Left kidney (tissue), 2 donors: Measurements from ENCODE around the gene EID3. TPM values are rescaled to one million over a fixed set of nuclear protein-coding genes. Genes with fewer than 3 reads are reported as not detected.
"Not testable (repeated sequence)": the region's sequence is repeated elsewhere in the genome, so short reads cannot be mapped to it uniquely, and the experiment has no call there.

Experiments used
- DNase-seq: peaks from one replicate; pipeline ENCODE4 v3.0.0-alpha.2; 2013
- polyA plus RNA-seq: library from polyadenylated mRNA; unstranded; fragments of 120-200 nt; gene quantifications from one replicate; pipeline ENCODE4 v1.2.1, GENCODE V29; 2013; ENCODE audit not compliant: insufficient read length

EID3 gene
- polyA plus RNA-seq, 1 donor = 3.9 TPM

GRCh38 chr12:104312202-104312601, 8.7 kb downstream of the EID3 start:
- no peak for DNase-seq

GRCh38 chr12:104312654-104313053, 9.1 kb downstream of the EID3 start:
- no peak for DNase-seq

DNA sequence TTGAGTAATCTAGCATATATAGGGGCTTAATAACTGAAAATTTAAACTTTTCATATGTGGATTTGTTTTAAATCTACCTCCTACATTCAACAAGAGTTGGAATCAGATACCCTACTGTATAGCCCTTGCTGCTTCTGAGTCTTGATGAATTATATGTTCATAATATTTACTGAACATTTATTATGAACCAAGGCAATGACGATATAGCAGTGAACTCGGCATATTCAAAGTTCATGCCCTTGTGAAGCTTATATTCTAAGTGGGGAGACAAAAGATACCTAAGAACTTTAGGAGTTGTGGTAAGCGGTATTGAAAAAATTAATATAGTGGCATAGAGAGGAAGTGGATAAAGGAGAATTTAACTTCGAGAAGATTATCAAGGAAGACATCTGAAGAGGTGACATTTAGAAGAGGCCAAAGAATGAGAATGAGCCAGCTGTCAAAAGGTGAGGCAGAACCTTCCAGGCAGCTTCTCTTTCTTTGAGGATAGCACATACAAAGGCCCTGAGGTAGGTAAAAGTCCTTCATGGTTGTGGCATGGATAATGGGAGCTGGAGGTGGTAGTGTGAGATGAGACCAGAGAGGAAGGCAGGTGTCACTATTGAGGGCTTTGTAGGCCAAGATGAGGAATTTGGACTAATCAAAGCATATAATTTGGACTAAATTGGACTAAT, 10.2 kb downstream of the EID3 start:
- no peak for DNase-seq

- DNase-seq = no peak
Measured at GRCh38 chr12:104314242-104314614, 10.7 kb downstream of the EID3 start.

- no peak for DNase-seq
Measured at GRCh38 chr12:104315326-104316224, 12.0 kb downstream of the EID3 start.

DNA sequence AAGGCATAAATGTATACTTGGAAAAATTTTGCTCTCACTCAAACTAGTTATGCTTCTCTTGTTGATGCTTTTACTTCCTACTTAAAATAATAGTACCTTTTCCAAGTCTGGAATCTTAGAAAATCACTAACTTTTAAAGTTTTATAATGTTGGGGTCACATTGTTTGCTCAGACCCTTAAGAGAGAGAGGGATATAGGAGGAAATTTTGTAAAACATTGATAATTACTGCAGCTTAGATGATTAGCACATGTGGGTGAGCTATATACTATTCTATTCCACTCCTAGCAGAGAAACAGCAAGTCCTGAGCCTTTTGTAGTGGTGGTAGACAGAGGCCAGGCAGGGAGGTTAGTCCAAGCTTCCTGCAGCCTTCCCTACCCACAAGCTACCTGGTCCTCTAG, 13.4 kb downstream of the EID3 start:
- DNase-seq = no peak

DNA sequence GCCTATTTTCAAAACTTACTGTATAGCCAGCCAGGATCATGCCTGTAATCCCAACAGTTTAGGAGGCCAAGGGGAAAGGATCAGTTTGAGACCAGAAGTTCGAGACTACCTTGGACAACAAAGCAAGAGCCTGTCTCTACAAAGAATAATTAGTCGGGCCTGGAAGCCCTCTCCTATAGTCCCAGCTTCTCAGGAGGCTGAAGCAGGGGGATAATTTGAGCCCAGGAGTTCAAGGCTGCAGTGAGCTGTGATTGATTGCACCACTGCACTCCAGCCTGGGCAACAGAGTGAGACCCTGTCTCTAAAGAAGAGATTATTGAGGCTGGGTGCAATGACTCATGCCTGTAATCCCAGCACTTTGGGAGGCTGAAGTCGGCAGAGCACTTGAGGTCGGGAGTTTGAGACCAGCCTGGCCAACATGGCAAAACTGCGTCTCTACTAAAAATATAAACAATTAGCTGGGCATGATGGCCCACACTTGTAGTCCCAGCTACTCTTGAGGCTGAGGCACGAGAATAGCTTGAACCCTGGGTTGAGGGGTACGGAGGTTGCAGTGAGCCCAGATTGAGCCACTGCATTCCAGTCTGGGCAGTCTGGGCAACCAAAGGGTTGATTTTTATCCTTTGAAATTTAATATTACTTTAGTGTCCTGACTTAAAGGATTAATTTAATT, 14.1 kb downstream of the EID3 start:
- DNase-seq = no peak

- no peak for DNase-seq
Measured at GRCh38 chr12:104319028-104319427, 15.5 kb downstream of the EID3 start.

DNA sequence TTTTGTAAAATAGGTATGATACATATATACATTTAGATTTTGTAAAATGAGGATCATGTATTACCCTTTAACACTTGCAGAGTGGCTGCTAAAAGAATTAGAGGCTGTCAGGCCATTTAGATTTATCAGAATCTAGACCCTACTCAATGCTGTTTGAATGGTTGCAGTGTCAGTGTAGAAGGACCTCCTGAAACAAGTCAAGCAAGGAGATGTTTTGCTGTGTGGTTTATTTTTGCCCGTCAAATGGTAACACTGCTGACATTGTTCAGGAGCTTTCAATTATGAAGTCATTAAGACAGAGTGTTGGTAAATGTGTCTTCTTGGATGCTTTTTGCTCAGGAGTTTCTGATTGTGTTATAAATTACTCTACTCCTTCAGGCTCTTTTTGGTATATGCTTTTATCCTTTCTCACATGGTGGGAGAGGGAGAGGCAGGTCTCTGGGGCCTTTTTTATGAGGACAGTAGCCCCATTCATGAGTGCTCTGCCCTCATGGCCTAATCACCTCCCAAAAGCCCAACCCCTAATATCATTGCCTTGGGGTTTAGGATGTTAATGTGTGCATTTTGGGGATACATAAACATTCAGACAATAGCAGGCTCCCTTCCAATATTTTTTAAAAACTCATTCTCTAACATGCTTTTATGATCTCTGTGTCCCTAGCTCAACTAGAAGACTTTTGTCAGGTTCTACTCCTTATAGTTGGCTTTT, 16.5 kb downstream of the EID3 start:
- DNase-seq = no peak

GRCh38 chr12:104320627-104321024, 17.1 kb downstream of the EID3 start:
- DNase-seq = no peak

- DNase-seq = no peak
Measured at GRCh38 chr12:104321949-104322348, 18.4 kb downstream of the EID3 start.

DNA sequence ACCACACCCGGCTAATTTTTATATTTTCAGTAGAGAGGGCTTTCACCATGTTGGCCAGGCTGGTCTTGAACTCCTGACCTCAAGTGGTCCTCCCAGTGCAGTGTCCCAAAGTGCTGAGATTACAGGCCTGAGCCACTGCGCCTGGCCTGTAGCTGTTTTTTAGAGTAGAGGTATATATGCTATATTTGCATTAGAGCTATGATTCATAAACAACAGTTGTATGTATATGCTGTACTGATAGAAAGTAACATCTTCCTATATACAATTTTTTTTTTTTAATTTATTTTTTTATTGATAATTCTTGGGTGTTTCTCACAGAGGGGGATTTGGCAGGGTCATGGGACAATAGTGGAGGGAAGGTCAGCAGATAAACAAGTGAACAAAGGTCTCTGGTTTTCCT, 19.0 kb downstream of the EID3 start:
- DNase-seq = not testable (repeated sequence)

- DNase-seq = no peak
Measured at GRCh38 chr12:104323899-104324298, 20.4 kb downstream of the EID3 start.

GRCh38 chr12:104328278-104328677, 24.7 kb downstream of the EID3 start:
- not testable (repeated sequence) for DNase-seq

DNA sequence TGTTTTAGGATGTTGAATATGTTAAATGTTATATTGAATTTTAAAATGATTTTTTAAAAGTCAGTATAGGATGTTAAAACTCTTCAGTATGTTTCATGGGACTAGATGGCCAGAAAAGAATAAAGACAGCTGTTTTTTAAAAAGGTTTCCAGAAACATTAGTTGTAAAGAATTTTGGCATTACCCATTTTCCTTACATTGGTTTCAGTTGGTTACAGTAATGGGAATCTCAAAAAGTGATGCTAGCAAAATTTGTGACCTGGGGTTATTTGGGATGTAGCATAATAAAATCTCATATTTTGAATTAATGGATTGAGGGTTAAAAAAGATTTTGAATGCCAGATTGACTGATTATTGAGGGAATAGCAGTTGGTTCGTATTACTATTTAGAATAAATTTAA, 25.3 kb downstream of the EID3 start:
- DNase-seq = no peak

DNA sequence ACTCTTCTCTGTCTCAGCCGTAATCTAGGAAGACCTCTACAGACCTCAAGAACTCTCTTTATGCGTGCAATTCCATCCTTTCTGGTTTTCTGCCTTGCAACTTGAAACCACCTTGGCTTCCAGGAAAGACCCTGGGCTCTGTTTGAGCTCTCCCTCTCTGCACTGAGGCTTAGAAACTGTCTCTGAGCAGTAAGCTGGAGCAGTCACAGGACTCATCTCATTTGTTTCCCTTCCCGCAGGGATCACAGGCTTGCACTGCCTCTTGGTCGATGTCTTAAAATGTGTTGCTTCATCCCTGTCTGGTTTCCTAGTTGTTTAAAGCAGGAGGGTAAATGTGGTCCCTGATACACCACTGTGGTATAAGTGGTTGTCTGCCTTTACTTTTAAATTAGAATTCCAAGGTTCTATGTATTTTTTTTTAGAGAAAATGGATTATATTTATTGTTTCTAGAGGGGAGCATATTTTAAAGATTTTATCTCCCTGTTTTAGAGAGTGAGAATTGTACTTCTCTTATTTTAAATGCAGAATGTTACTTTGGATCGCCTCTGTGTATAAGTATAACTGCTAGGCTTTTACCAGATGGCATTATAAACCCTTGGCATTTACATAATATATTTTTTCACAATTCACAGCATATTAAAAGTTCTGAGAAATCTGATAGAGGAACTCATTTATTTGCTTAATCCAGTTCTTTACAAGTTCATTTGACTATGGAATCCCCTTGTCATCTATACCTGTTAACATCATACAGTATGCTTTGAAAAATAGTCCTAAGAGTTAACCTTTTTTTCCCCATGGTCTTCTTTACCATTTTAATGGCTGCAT, 26.4 kb downstream of the EID3 start:
- DNase-seq = no peak

DNA sequence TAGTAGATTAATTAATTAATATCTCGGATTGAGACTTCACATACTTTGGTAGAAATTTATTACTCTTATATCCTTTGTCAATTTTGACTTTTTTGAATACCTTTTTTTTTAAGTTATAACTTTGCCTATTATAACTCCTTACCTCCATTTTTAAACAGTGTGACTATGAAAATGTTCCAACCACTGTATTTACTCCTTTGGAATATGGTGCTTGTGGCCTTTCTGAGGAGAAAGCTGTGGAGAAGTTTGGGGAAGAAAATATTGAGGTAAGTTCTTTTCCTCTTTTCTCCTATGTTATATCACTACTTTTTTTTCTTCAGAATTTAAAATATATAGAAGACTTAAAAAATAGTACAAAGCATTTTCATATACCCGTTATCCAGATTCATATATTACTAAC, 27.8 kb downstream of the EID3 start:
- DNase-seq = no peak

DNA sequence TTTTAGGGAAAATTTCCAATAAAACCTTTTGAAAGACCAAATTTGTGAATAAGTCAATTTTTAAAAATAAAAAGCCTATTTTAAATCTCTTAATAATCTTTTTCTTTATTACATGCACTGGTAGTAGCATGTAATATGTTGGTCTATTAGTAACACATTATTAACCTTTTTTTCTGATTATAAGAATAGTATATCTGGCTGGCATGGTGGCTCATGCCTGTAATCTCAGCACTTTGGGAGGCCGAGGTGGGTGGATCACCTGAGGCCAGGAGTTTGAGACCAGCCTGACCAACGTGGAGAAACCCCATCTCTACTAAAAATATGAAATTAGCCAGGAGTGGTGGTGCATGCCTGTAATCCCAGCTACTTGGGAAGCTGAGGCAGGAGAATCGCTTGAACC, 28.7 kb downstream of the EID3 start:
- DNase-seq = not testable (repeated sequence)

DNA sequence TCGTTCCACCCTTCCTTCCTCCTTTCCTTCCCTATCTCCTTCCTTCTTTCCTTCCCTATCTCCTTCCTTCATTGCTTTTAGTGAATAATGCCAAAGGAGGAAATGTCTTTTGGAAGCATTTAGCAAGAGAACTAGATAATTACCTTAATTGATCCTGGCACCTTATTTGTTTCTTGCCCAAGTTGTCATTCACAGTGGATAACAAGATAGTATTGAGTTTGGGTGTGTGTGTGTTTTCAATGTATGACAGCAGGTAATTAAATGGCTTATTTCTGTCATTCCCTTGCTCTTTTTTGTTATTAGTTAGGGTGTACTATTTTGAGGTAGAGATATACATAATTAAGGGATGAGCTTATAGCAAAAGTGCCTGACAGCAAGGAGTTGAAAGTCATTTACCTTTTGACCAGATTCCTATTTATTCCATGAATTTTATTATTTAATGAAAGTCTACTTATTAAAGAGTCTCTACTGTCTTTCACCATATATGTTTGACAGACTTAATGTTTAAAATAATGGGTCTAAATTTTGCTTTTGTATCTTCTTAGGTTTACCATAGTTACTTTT, 30.2 kb downstream of the EID3 start:
- no peak for DNase-seq

GRCh38 chr12:104334581-104334980, 31.0 kb downstream of the EID3 start:
- DNase-seq = no peak

- DNase-seq = no peak
Measured at GRCh38 chr12:104336115-104336514, 32.6 kb downstream of the EID3 start.
